HCEC 1CT (cell line): ENCODE data around the gene TMEM9.
"Not testable (repeated sequence)": the region's sequence is repeated elsewhere in the genome, so short reads cannot be mapped to it uniquely, and the experiment has no call there.

Experiments used
- DNase-seq: peaks from one replicate; pipeline ENCODE4 v3.0.0-alpha.2; 2017

Gene TMEM9

DNA sequence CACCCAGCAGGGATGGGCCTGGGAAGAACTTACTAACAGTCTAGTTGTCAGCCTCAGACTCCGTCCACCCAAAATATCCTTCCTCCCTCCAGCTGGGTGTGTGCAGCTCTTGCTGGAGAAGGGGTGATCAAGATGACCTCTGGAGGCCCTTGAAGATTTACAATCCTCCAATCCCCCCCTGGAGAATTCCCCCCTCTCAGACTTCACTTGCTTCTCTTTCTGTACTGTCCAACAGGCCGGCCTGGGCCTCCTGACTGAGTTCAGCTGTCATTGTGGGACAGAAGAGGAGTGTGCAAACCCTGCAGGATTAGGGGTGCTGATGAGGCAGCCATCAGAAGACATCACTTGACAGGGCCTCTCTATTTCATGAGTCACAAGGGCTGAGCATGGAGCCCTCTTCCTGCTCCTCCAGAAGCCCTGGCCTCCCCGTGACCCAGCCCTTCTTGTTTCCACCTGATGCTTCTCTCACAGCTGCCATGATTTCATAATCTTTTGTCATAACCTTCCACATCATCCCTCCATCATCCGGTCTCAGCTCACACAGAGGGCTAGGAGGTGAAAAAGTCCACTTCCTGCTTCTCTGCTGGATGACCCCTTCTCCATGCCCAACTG lies 18.8 kb upstream of the TMEM9 start:
- peak; percentile 89 for DNase-seq

DNA sequence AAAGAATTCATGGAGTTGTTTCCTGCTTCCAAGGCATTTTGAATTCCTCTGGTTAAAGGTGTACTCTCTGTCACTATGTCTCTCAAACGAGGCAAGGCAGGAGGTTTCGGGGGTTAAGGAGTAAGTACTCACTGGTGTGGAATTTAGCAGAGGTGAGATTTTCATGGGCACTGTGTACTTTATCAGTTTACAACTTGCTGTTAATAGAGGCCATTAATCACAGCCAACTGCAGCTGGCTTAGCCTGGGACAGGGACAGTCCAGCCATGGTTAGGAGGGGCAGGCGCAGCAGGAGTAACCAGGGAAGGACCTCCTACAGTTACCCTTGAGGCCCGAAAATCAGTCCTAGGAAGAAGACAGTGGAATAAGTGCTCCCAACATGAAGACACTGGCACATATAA lies 18.1 kb upstream of the TMEM9 start:
- DNase-seq = no peak

DNA sequence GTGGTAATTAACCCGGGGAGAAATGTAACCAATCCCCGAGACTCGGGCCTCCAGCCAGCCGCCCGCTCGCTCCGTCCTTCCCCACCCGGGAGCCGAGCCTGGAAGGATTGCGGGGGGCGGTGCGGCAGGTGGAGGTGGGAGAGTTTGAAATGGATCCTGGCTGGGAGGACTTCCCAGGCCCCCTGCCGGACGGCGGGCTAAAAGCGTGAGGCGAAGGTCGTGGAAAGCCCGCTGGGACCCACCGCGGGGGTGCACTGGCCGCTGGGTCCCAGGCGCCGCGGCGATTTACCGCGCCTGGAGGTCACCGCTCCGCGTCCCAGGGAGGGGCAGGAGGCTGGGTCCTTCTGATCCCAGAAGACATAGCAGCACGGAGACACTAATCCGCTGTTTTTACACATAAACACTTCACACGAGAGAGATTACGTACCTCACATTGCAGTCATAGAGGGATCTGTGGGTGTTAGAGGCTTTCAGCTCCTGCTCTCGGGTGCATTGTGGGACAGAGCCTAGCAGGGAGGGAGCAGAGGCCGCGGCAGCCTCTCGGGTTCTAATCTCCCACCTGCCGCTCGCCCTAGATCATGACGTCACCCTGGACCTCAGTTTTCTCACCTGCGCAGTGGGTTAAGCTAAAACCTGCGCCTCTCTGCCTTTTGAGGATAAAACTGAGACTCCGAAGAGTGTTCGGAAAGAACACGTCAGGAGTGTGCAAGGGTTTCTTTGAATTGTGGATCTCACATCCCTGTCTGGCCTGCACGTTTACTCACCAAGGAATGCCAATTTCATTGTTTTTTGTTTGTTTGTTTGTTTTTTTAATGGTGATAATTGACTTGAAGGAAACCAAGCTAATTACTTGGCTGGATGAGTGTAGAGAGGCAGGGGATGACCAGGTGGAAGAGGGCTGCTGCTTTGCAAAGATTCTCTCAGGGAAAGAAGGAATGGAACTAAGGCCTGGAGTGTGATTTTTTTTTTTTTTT lies 17.1 kb upstream of the TMEM9 start:
- peak; percentile 33 for DNase-seq

DNA sequence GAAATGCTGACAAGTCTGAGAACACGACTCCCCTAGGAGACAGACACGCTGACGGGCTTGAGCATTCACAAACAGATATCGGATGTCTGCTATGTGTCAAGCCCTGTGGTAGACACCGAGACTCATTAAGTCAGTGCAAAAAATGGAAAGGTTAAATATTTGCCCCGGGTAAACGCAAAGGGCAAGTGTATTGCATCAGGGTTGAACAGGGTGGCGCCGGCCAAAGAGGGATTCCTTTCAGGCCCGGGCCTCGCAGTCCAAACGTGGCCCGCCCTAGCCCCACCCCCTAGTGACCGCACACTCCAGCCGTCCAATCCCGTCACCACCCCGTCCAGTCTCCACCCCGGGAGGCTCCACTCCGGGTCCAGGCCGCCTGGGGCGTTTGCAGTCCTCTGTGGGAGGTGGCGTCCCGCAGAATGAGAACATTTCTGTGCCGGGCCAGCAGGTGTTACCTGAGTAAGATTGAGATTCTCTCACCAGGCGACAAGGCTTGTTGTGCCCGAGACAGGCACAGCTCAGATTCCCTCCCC lies 16.3 kb upstream of the TMEM9 start:
- peak; percentile 95 for DNase-seq

DNA sequence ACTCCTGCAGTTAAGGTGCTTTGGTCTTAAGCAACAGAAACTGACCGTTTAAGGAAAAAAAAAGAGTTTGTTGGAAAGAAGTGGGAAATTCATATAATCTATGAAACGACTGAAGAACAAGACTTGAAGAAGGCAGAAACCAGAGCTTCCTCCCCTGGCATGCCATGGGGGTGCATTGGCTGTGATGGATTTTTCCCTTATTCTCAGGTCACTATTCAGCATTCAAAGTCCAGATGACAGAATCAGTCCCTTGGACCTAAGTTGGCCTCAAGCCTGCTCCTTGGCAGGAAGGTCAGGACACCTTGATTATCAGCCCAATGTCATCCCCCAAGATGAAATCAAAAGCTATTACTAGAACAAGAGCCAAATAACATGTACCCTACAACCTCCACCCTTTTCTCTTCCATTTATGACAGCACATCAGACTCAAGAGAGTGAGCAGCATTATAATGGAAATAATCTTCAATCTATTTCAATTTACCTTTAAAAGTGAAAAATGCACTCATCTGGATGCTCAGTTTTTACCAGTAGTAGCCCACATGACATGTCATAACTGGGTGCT lies 15.8 kb upstream of the TMEM9 start:
- no peak for DNase-seq

DNA sequence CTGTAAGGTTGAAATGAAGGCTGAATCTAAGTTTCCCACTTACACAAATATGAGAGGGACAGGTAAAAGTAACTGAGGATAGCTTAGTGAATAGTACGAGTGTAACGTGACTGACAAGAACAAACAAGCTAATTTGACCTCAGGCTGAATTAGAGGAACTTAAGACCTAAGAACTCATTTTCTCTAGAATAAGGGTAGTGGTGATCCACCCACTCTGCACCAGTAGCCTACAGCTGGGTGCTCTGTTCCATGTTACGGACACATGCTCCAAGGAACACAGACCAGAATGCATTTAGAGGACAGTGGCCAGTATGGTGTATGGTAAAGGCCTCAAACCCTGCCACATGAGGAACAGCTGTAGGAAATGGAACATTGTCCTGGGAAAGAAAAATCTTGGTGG lies 14.9 kb upstream of the TMEM9 start:
- DNase-seq = no peak

DNA sequence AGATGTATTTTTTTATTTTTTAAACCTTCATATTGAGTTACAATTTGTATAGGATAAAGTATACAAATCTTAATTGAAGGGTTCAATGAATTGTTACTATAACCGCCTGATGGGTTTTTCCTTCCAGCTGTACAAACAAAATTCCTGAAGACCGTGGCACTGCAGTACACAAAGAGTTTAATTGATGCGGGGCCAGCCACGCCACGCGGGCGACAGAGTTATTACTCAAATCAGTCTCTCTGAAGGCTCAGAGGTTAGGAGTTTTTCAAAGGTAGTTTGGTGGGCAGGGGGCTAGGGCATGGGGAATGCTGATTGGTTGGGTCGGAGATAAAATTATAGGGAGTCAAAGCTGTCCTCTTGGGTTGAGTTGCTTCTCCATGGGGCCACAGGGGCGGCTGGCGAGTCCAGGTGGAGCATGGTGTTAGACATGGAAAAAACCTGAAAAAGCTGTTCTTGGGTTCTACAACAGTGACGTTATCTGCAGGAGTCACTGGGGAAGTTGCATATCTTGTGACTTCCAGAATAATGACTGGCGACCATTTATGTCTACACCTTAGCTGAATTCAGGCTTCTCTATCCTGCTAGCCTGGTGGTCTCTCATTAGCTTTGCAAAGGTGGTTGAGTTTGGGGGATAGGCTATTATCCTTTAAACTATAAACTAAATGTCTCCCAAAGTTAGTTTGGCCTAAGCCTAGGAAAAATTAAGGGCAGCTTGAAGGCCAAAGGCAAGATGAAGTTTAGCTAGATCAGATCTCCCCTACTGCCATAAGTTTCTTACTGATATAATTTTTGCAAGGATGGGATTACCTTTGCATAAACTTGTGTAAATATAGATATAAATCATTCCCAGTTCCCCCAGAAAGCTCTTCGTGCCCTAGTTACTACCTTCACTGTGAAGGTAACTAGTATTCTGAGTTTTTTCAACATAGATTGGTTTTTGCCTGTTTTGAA lies 13.0 kb upstream of the TMEM9 start:
- no peak for DNase-seq

DNA sequence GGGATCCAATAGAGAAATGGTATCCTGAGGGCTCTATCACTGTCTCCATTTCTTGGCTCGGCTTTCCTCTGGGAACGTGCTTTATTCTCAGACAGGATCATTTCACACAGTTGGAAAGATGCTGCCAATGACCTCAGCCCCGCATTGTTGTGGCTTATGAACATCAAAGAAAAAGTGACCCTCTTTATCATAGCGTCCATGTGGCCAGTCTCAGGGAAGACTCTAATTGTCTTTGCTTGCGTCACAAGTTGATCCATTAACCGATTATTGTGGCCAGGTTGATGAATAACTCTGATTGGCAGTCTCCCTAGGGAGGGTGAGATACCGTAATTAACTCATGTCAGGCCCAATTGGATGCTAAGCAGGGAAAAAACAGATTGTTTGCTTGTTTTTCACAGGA lies 10.4 kb upstream of the TMEM9 start:
- no peak for DNase-seq

DNA sequence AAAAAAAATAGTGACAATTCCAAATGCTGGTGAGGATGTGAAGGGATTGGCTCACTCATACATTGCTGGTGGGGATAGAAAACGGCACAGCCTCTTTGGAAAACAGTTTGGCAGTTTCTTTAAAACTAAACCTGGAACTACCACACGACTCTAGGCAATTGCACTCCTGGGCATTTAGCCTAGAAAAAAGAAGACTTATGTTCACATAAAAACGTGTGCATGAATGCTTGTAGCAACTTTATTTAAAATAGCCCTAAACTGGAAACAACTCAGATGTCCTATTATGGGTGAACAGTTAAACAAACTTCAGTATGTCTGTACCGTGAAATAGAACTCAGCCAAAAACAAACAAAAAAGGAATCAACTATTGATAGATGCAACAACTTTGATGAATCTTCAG lies 9.4 kb upstream of the TMEM9 start:
- no peak for DNase-seq

DNA sequence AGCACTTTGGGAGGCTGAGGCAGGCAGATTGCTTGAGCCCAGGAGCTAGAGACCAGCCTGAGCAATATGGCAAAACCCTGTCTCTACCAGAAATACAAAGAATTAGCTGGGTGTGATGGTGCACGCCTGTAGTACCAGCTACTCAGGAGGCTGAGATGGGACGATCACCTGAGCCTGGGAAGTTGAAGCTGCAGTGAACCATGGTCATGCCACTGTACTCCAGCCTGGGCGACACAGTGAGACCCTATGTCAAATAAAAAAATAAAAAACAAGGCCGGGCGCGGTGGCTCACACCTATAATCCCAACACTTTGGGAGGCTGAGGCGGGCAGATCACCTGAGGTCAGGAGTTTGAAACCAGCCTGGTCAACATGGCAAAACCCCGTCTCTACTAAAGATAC lies 8.8 kb upstream of the TMEM9 start:
- DNase-seq = not testable (repeated sequence)

DNA sequence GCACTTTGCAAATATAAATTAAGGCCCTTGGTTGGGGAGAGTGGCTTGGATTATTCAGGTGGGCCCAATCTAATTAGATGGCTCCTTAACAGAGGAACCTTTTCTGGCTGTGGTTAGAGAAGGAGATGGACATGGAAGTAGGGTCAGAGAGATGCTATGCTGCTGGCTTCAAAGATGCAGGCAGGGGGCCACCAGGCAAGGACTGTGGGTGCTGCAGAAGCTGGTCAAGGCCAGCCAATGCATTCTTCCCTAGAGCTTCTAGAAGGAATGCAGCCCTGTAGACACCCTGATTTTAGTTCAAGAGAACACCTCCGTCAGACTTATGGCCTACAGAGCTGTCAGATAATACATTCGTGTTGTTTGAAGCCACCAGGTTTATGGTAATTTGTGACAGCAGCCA lies 3.7 kb upstream of the TMEM9 start:
- DNase-seq = no peak

DNA sequence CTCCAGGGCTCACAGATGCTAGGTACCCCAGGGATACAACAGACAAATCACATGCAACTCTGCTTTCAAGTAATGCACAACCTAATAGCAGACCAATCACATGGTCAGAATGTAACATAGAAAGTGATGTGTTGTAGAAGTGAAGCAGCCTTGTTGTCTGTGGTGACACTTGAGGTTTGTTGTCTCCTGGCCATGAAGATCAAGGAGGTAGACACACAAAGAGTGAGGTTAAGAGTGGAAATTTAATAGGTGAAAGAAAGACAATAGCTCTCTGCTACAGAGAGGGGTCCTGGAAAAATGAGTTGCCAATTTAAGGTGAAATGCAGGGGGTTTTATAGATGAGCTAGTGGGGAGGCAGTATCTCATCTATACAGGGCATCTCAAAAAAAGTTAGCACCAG lies 2.5 kb upstream of the TMEM9 start:
- DNase-seq = no peak

DNA sequence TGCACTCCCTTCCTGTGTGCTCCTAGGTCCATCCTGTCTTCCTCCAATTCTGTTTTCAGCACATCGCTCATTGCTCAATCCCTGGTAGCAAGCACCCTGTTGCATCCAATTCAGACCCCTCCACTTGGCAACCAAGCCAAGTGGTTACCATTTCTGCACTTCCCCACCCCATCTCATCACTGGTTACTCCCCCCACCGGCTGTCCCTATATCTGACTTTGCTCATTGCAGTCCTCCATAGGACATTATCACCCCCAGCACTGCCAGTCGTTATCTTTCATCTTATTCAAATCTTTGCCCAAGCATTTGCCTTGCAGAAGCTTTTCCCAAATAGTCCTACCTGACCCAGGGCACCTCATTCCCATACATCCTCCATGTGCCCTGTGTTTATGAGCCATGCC lies 2.1 kb upstream of the TMEM9 start:
- DNase-seq = no peak

DNA sequence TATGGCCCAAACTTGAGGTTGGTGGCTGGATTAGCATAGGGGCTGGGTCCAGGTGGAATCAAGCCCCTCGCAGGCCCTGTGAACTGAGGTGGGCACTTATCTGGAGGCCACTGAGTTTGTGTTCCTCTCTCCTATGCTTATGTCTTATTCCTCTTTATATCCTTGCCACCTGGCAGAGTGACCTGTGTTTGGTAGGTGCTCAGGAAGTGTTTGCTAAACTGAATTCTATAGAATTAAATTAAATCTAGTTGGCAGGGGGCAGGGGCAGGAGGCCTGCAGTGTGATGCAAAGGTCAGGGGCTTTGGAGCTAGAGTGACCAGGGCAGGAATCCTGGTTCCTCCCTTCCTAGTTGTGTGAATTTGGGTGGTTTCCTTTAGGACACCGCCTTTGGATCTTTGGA lies 1.1 kb upstream of the TMEM9 start:
- DNase-seq = no peak

DNA sequence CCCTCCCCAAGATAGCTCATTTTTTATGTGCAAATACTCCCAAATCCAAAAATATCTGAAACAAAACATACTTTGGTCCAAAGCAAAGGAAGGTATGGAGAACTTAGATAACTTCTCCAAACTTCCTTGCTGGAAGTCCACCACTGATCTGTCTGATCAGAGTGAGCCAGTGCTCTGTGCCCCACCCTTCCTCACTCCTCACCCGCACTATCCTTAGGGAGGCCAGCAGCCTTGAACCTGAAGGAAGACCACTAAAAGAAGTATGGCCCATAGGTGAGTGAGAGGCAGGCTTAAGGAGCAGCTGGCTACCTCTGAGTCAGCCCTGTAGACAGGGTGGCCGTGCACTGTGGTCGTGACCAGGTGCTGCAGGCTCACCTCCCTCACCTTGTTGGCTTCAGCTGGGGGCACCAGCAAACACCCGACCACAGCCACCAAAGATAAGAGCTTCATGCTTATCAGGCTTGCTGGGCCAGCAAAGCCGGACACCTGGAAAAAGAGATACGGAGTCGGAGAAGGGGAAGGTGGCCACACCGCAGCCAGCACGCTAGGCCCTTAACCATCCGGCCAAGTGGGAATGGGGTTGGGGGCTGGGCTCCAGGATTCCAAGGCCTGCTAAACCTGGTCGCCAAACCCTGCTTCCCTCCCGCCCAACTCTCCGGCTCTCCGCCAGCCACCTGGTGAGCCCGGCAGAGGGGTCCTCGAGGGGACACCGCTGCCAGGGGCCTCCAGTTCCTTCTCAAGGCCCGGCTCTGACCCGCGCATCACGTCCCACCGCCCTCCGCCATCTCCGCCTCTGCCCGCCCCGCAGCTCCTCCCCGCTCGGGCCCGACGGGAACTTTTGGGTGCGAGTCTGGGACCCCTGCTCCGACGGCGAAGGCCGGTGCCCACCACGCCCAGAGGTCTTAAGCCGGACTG lies 543 bp downstream of the TMEM9 start:
- DNase-seq = no peak

DNA sequence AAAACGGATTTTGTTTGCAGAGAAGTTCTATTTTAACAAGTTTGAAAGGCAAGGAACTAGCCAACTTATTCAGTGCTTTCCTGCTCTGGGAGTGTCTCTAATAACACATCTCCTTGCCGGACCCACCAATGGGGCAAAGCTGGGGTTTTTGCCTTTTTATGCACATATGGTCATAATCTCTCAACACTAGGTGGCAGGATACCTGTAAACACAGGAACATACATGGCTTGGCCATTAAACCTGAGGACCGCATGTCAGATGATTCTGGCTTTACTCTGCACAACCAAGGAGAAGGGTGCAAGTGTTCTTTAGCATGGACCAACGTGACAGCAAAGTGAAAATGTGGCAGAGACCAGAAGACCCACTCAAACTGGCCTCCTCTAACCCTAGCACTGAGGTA lies 4.9 kb downstream of the TMEM9 start:
- peak; percentile 42 for DNase-seq

DNA sequence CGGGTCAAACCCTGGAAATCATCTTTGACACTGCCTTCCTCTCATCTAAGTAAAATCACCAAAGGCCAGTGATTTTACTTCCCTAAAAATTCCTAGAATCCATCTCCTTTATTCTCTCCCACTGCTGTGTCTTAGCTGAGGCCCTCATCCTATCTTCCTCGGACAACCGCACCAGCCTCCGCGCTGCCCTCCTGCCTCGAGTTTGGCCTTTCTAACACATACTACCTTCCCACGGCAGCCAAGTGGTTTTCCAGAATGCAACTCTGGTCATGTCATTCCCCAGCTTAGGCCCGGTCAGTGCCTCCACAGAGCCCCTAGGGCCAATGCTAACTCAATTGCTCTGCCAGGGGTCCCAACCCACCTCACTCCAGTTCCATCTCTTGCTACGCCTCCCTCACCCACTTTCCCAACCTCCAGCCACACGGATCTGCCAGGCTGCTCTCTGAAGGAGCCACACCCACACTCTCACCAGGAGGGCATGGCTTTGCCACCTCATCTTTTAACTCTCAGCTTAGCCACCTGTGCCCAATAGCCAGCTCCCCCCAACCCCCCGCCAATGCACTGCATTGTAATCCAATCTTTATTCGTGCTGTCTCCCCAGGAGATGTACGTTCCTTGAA lies 6.8 kb downstream of the TMEM9 start:
- no peak for DNase-seq

DNA sequence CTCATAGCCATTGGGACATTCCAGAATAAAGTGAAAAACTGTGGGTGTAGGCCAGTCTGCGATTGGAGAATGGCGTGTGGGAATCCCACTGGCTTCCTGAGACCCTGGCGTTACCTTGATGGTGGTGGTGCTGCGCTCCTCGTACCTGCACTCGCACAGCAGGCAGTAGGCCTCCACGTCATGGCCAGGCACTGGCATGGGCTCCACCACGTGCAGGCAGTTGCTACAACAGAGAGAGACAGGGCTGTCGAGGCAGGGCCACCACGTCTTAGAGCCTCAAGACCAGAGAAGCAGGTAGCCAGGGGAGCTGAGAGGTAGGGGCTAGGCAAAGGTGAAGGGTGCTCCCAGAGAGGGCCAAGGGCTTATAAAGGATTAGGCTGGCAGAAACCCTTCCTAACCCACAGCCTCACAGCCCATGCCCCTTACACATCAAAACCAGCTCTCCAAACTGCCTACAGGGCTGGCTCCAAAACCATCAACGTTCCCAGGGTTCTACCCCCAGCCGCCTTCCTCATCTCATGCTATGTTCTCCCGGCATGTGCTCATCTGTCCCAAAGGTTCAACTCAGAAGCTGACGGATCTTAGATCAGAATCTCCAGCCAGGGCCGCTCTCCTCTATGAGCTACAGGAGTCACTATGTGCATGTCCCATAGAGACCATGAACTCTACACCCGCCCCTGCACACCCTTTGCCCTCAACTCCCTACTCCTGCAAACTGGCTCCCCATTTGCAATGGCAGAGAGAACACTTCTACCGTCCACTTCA lies 7.5 kb downstream of the TMEM9 start:
- DNase-seq = no peak

DNA sequence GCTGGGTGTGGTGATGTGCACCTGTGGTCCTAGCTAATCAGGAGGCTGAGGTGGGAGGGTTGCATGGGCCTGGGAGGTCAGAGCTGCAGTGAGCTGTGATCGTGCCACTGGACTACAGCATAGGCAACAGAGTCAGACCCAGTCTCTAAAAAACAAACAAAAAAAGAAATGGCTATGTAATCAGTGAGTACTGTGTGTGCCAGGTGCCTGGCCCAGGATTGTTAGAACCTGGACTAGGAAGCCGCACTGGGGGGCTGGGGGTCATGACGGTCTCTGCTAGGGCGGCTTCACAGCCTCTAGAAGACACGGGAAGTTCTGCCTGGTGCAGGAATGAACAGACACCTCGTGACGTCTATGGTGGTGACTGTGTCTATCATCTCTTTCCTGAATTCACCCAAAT lies 8.5 kb downstream of the TMEM9 start:
- no peak for DNase-seq

DNA sequence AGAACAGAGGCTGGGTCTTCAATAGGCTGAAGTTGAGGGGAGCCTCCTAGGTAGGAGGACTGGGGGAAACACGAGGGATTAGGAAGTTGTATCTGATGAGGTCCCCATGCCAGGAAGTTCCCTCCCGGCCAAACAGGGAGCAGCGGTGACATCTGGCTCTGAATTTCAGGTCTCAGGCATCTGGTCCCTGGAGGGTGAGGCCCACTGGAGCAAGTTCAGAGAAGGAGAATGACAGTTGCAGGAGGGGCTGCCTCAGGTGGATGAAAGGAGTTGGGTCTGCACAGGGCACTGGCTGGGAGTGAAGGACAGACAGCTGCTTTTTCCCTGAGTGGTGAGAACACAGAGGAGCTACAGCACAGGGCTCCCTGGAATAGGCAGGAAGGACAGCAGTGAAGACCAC lies 9.1 kb downstream of the TMEM9 start:
- no peak for DNase-seq
